Fibroblast of lung (primary cell): Measurements from ENCODE around the gene NHS.

Experiments used
- EZH2 ChIP-seq: IDR thresholded peaks from 2 replicates; pipeline ENCODE4 v1.5.1; 2012; ENCODE audit warnings: low read length, control low read depth, mild to moderate bottlenecking; ENCODE audit errors: missing control alignments
- TF ChIP-seq, protein P1 (sequence below), 2 donors: IDR thresholded peaks in 1 of 2; conservative IDR thresholded peaks in 1 of 2; 1 replicate in 1 of 2; 2 replicates in 1 of 2; pipeline ENCODE4 v1.5.1; 2011 to 2012; ENCODE audit warnings: low read length in 2 of 2, control low read depth in 1 of 2, inconsistent platforms in 1 of 2, low read depth in 1 of 2, mild to moderate bottlenecking in 1 of 2

DNA sequence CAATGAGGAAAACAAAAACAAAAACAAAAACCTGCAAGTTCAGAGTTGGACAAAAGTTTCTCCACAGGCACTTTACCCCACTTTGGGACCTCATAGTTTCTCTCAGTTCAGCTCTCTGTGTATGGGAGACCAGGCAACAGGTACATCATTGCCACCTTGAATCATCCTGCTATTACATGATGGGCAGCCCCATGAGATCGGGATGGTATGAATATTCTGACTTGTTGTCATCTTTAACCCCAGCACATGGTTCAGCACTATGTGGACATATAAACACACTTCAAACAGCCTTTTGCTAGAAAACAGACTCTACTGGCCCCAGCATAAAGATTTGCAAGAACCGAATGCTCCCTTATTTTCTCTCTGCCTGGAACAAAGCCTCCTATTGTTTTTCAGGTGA, 185.4 kb downstream of the NHS start:
- TF ChIP-seq, protein P1, sequence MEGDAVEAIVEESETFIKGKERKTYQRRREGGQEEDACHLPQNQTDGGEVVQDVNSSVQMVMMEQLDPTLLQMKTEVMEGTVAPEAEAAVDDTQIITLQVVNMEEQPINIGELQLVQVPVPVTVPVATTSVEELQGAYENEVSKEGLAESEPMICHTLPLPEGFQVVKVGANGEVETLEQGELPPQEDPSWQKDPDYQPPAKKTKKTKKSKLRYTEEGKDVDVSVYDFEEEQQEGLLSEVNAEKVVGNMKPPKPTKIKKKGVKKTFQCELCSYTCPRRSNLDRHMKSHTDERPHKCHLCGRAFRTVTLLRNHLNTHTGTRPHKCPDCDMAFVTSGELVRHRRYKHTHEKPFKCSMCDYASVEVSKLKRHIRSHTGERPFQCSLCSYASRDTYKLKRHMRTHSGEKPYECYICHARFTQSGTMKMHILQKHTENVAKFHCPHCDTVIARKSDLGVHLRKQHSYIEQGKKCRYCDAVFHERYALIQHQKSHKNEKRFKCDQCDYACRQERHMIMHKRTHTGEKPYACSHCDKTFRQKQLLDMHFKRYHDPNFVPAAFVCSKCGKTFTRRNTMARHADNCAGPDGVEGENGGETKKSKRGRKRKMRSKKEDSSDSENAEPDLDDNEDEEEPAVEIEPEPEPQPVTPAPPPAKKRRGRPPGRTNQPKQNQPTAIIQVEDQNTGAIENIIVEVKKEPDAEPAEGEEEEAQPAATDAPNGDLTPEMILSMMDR (conservative IDR thresholded peaks at IDR 0.05 in 1 of 2, IDR thresholded peaks at IDR 0.05 in 1 of 2; ENCODE audit: low read depth in 1 of 2, low read length in 2 of 2): no peak
- TF ChIP-seq EZH2: no peak
